ENCODE measurements around the gene ARMH1. TPM values are rescaled to one million over a fixed set of nuclear protein-coding genes. Genes with fewer than 3 reads are reported as not detected.
A peak's percentile ranks its signal among the peaks of the same experiment; 100 is the strongest.

Gene ARMH1
- total RNA-seq, 1 donor from 2014 or later = 0.83 TPM

GRCh38 chr1:44642925-44643324 lies 31.6 kb upstream of the ARMH1 start:
- intact Hi-C loops (cut with DNase I) = no loop called here
- no peak for DNase-seq
- ATAC-seq (ENCODE audit: poor library complexity) = no peak

GRCh38 chr1:44643721-44644334 lies 30.7 kb upstream of the ARMH1 start:
- ATAC-seq (ENCODE audit: poor library complexity) (no peak), DNase-seq (no peak)
- intact Hi-C loops (cut with DNase I) = no loop called here

GRCh38 chr1:44644806-44645205 lies 29.7 kb upstream of the ARMH1 start:
- intact Hi-C loops (cut with DNase I) = no loop called here
- no peak for DNase-seq
- ATAC-seq (ENCODE audit: poor library complexity) = no peak

GRCh38 chr1:44645476-44646244 lies 28.9 kb upstream of the ARMH1 start:
- peak; percentile 67 for ATAC-seq (ENCODE audit: poor library complexity)

GRCh38 chr1:44646261-44647110 lies 28.0 kb upstream of the ARMH1 start:
- DNase-seq (no peak), ATAC-seq (ENCODE audit: poor library complexity) (no peak)
- intact Hi-C loops (cut with DNase I) = no loop called here

More at GRCh38 chr1:44645476-44646244, 28.9 kb upstream of the ARMH1 start:
- intact Hi-C loops (cut with DNase I) = no loop called here
- DNase-seq = peak; percentile 67

- DNase-seq = no peak
- intact Hi-C loops (cut with DNase I) = no loop called here
- ATAC-seq (ENCODE audit: poor library complexity) = no peak
Observed at GRCh38 chr1:44647896-44648295, 26.6 kb upstream of the ARMH1 start.

- no peak for ATAC-seq (ENCODE audit: poor library complexity)
- DNase-seq = no peak
- intact Hi-C loops (cut with DNase I) = no loop called here
Observed at GRCh38 chr1:44648529-44649250, 25.8 kb upstream of the ARMH1 start.

GRCh38 chr1:44649788-44650158 lies 24.7 kb upstream of the ARMH1 start:
- DNase-seq = no peak
- ATAC-seq (ENCODE audit: poor library complexity) = no peak
- intact Hi-C loops (cut with DNase I) = no loop called here

DNA sequence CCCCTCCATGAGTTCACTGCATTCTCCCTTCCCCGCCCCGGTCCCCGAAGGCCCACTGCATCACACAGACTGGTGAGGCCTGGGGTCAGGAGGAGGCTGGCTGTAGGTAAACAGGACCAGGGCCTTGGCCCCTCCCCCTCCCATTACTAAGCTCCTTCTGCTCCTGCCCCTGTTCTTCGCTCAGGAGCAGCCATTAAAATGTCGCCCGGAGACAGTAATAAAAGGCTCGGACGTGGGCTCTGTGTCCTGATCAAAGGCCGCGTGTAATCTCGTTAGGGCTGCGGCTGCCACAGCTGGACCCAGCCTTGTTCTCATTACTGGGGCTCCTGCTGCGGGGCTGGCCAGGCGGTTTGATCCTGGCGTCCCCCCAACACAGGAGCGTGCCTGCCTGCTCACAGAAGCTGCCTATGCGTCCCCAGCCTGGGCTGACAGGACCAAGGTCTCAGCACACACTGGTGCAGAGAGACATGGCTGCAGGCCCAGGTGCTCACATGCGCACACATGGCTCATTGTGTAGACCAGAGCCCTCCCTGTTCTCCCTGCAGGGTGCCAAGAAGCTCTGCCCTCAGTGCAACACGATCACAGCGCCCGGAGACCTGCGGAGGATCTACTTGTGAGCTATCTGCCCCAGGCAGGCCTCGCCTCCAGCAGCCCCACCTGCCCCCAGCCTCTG lies 24.2 kb upstream of the ARMH1 start:
- ATAC-seq (ENCODE audit: poor library complexity) (peak; percentile 85), DNase-seq (peak; percentile 78)
- intact Hi-C loops (cut with DNase I) = no loop called here

DNA sequence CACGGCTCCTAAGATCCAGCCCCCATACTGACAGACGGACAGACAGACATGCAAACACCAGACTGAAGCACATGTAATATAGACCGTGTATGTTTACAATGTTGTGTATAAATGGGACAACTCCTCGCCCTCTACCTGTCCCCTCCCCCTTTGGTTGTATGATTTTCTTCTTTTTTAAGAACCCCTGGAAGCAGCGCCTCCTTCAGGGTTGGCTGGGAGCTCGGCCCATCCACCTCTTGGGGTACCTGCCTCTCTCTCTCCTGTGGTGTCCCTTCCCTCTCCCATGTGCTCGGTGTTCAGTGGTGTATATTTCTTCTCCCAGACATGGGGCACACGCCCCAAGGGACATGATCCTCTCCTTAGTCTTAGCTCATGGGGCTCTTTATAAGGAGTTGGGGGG lies 23.4 kb upstream of the ARMH1 start:
- ATAC-seq (ENCODE audit: poor library complexity) (no peak), DNase-seq (no peak)
- intact Hi-C loops (cut with DNase I) = no loop called here

DNA sequence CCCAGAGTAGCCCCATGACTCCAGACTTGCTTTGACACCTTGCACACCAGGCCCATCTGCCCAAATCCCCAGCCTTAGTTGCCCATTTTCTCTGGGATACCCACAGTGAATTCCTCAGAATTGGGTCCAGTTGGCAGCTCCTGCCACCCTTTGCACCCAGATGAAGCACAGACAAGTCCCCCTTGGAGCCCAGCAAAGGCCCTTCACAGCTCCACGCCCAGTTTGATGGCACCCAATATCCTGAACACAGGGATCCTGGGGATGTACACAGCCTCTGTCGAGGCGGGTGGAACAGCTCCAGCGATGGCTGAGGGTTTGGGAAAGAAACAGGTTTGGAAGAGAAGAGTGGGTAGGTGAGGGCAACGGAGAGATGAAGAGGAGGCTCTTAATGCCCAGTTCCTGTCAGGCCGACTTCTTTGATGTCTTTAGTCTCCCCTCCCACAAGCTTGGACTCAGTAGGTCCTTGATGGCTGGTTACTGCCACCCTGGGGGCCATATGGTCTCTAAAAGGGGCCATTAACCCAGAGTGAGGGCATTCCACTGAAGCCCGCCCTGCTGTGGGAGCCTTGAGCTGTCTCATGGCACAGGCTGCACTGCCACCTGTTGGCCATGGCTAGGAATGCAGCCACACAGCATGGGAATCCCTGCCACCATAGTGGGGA lies 21.9 kb upstream of the ARMH1 start:
- intact Hi-C loops (cut with DNase I) = loop anchor here (2.0 kb wide), 1 partner anchor 44 kb away; no protein-coding TSS in a partner anchor
- DNase-seq (peak; percentile 85), ATAC-seq (ENCODE audit: poor library complexity) (peak; percentile 83)

- no peak for DNase-seq
- ATAC-seq (ENCODE audit: poor library complexity) = no peak
- intact Hi-C loops (cut with DNase I) = loop anchor here (2.0 kb wide), 1 partner anchor 45 kb away; no protein-coding TSS in a partner anchor
Observed at GRCh38 chr1:44653107-44653964, 21.2 kb upstream of the ARMH1 start.

- DNase-seq (no peak), ATAC-seq (ENCODE audit: poor library complexity) (no peak)
- intact Hi-C loops (cut with DNase I) = no loop called here
Observed at GRCh38 chr1:44654621-44655187, 19.8 kb upstream of the ARMH1 start.

DNA sequence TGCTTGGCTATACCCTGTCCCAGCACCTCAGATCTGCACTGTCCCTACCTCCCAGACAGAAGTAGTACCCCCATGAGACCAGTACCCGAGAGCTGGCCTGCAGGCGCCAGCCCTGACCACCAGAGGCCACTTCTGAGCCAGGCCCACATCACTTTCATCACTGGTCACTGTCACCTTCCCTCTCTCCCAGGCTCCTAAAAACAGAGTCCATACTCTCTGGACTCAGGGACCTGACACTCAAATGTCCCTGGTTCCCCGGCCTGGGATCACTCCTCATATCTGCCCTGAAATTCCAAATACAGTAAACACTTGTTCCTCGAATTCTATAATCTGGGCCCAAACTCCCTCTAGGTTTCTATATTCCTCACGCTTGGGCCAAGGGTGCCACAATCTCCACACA lies 18.9 kb upstream of the ARMH1 start:
- intact Hi-C loops (cut with DNase I) = no loop called here
- ATAC-seq (ENCODE audit: poor library complexity) (no peak), DNase-seq (no peak)

DNA sequence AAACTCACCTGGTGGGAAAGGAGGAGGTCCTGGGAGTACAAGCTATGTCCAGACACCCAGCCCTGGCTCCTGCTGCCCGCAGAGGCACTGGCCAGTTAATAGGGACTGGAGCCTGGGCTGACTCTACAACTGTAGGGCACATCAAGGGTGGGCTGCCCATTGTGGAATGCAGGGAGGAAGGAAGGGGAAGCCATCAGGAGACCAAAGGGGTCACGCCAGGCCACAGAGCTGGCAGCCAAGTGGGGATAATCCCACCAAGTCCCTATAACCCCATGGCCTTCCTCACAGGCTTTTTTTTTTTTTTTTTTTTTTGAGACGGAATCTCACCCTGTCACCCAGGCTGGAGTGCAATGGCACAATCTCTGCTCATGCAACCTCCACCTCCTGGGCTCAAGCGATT lies 14.9 kb upstream of the ARMH1 start:
- ATAC-seq (ENCODE audit: poor library complexity) (no peak), DNase-seq (no peak)
- intact Hi-C loops (cut with DNase I) = no loop called here

GRCh38 chr1:44660176-44660575 lies 14.3 kb upstream of the ARMH1 start:
- ATAC-seq (ENCODE audit: poor library complexity) = peak; percentile 94
- intact Hi-C loops (cut with DNase I) = no loop called here
- peak; percentile 90 for DNase-seq

All from Right ventricle myocardium superior (tissue), 1 donor.